ENCODE measurements around the gene NIFK.

Gene NIFK

DNA sequence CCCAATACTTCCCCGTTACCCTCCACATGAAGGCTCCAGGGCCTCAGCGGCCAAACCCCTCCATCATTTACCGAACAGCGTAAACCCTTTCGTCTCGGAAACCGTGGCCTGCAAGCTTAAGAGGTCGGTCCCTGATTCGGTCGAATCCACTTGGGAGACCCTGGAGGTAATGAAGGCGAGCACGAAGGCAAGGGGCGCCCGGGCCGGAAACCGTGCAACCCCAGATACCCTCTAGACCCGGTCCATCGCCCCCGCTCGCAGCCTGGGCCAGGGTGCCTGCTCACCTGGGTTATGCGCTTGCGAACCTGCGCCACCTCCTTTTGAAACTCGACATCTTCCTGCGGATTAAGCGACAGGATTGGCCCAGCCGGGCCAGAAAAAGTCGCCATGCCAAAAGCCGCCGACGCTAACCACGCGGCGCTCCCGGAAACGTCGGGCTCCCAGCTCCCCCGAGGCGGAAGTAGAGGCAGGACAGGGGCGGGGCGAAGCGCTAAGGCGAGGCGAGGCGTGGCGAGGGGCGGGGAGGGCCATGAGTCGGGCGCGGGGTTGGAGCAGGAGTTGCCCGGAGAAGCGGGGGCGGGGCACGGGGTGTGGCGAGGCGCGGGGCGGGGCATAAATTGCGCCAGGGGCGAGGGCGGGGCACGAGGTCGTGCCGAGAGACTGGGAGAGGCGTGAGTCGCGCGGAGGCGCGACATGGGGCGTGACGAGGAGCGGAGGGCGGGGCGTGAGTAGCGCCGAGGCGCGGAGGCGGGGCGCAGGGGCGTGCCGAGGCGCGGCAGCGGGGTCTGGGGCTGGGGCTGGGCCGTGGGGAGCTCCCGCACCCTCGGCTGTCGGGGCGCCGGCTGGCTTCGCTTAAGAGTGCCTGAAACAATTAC is at the start of gene NIFK:
NIFK (minus strand) TSS at position 414 of the 875 bp plus-strand sequence; CDS start at position 389, 25 bp downstream.
- peak; percentile 92 for ATAC-seq (ENCODE audit: low read depth)
- peak; percentile 98 for DNase-seq (ENCODE audit: low spot score)
- Histone ChIP-seq H3K36me3 (ENCODE audit: low read depth) (peaks cover 39% of the 10 kb centered on the region), H3K27me3 (ENCODE audit: insufficient read depth, poor library complexity, severe bottlenecking) (no peaks in the 10 kb centered on the region), H3K4me1 (ENCODE audit: insufficient read depth, poor library complexity, severe bottlenecking) (peaks cover 5% of the 10 kb centered on the region), H3K9me3 (ENCODE audit: severe bottlenecking) (no peaks in the 10 kb centered on the region), H3K27ac (ENCODE audit: poor library complexity, severe bottlenecking) (peak within 1 kb of the TSS; percentile 69), H3K4me3 (ENCODE audit: severe bottlenecking) (peak within 1 kb of the TSS; percentile 89)
- TF ChIP-seq, protein P1, sequence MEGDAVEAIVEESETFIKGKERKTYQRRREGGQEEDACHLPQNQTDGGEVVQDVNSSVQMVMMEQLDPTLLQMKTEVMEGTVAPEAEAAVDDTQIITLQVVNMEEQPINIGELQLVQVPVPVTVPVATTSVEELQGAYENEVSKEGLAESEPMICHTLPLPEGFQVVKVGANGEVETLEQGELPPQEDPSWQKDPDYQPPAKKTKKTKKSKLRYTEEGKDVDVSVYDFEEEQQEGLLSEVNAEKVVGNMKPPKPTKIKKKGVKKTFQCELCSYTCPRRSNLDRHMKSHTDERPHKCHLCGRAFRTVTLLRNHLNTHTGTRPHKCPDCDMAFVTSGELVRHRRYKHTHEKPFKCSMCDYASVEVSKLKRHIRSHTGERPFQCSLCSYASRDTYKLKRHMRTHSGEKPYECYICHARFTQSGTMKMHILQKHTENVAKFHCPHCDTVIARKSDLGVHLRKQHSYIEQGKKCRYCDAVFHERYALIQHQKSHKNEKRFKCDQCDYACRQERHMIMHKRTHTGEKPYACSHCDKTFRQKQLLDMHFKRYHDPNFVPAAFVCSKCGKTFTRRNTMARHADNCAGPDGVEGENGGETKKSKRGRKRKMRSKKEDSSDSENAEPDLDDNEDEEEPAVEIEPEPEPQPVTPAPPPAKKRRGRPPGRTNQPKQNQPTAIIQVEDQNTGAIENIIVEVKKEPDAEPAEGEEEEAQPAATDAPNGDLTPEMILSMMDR (IDR thresholded peaks at IDR 0.05; ENCODE audit: poor library complexity, severe bottlenecking): no peak

- Histone ChIP-seq H3K27ac (ENCODE audit: poor library complexity, severe bottlenecking) (no peak overlapping the region), H3K27me3 (ENCODE audit: insufficient read depth, poor library complexity, severe bottlenecking) (peaks cover 3% of the 10 kb centered on the region), H3K36me3 (ENCODE audit: low read depth) (no peaks in the 10 kb centered on the region), H3K9me3 (ENCODE audit: severe bottlenecking) (no peaks in the 10 kb centered on the region), H3K4me1 (ENCODE audit: insufficient read depth, poor library complexity, severe bottlenecking) (no peaks in the 10 kb centered on the region), H3K4me3 (ENCODE audit: severe bottlenecking) (no peak overlapping the region)
- TF ChIP-seq, protein P1 (IDR thresholded peaks at IDR 0.05; ENCODE audit: poor library complexity, severe bottlenecking): no peak
- ATAC-seq (ENCODE audit: low read depth) (no peak), DNase-seq (ENCODE audit: low spot score) (no peak)
Measured at GRCh38 chr2:121783180-121783579, 46.5 kb upstream of the NIFK start.

DNA sequence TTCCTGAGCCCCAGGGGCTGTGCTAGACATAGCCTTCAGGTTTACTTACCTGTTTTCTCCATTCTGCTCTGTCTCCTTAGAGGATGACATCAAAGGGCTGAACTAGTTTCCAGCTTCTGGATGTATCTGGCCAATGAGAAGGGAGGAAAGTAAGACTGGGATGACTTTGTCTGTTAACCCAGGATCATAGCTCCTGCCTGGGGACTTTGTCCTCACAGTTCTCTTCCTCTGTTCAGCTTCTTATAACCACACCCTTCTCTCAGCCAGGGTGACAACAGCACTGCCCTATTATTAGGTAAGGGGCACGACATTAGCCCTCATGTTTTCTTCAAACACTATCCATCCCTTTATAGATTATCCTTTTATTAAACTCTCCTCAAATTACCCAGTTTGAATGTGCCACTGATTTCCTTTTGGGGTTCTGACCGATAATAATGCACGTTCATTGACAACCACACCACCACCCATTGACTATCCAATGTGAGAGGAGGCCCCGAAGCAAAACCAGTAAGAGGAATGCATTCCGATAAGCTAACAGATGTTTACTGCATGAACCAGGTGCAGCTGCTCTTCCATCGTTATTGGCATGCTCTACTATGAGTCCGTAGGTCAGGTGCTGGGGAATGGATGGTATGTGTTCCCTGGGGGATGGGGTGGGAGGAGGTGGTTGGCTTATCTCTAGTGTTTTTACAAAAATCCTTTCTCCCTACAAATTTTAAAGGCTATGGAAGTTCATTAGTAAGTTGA is 42.2 kb upstream of the NIFK start:
- TF ChIP-seq, protein P1 (IDR thresholded peaks at IDR 0.05; ENCODE audit: poor library complexity, severe bottlenecking): no peak
- no peak for DNase-seq (ENCODE audit: low spot score)
- Histone ChIP-seq H3K27me3 (ENCODE audit: insufficient read depth, poor library complexity, severe bottlenecking) (no peaks in the 10 kb centered on the region), H3K27ac (ENCODE audit: poor library complexity, severe bottlenecking) (no peak overlapping the region), H3K36me3 (ENCODE audit: low read depth) (no peaks in the 10 kb centered on the region), H3K9me3 (ENCODE audit: severe bottlenecking) (no peaks in the 10 kb centered on the region), H3K4me3 (ENCODE audit: severe bottlenecking) (no peak overlapping the region), H3K4me1 (ENCODE audit: insufficient read depth, poor library complexity, severe bottlenecking) (peaks cover 7% of the 10 kb centered on the region)
- ATAC-seq (ENCODE audit: low read depth): no peak

DNA sequence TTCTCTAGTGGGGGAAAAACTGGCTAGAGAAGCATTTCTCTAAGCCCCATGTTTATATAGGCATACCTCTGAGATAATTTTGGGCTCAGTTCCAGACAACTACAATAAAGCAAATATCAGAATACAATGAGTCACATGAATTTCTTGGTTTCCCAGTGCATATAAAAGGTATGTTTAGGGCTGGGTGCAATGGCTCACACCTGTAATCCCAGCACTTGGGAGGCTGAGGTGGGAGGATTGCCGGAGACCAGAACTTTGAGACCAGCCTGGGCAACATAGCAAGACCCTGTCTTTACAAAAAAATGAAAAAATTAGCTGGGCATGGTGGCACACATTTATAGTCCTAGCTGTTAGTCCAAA is 41.0 kb upstream of the NIFK start:
- peaks cover 7% of the 10 kb centered on the region for H3K4me1 ChIP-seq (ENCODE audit: insufficient read depth, poor library complexity, severe bottlenecking)
- H3K27ac ChIP-seq (ENCODE audit: poor library complexity, severe bottlenecking): no peak overlapping the region
- ATAC-seq (ENCODE audit: low read depth) (peak; percentile 90), DNase-seq (ENCODE audit: low spot score) (no peak)
- no peaks in the 10 kb centered on the region for H3K9me3 ChIP-seq (ENCODE audit: severe bottlenecking)
- no peaks in the 10 kb centered on the region for H3K36me3 ChIP-seq (ENCODE audit: low read depth)
- no peaks in the 10 kb centered on the region for H3K27me3 ChIP-seq (ENCODE audit: insufficient read depth, poor library complexity, severe bottlenecking)
- H3K4me3 ChIP-seq (ENCODE audit: severe bottlenecking): no peak overlapping the region
- TF ChIP-seq, protein P1 (IDR thresholded peaks at IDR 0.05; ENCODE audit: poor library complexity, severe bottlenecking): no peak
